Astrocyte (in vitro differentiated cells and primary cell): ENCODE data around the gene POR. TPM values are rescaled to one million over a fixed set of nuclear protein-coding genes. Genes with fewer than 3 reads are reported as not detected.

Source experiments
- DNase-seq: peaks from one replicate; pipeline ENCODE4 v3.0.0-alpha.2; 2010; ENCODE audit warnings: low read depth
- FAIRE-seq: peaks from 2 replicates; lab custom pipeline; 2011; peaks lifted over from hg19 to GRCh38; lab: Jason Lieb, UNC
- H2AFZ ChIP-seq: 2 replicates; pipeline ENCODE4 v1.6.0; 2012; ENCODE audit warnings: low read depth, low read length, inconsistent platforms
- H3K27ac ChIP-seq: 2 replicates; pipeline ENCODE4 v1.5.1; 2011; ENCODE audit warnings: low read depth, low read length, inconsistent platforms
- H3K27me3 ChIP-seq: 2 replicates; pipeline ENCODE4 v1.6.0; 2011; ENCODE audit warnings: low read length, inconsistent platforms; ENCODE audit not compliant: insufficient read depth
- H3K36me3 ChIP-seq: 2 replicates; pipeline ENCODE4 v1.5.1; 2011; ENCODE audit warnings: low read length, inconsistent platforms; ENCODE audit not compliant: insufficient read depth
- H3K4me1 ChIP-seq: 2 replicates; pipeline ENCODE4 v1.5.1; 2011; ENCODE audit warnings: low read length, inconsistent platforms; ENCODE audit not compliant: insufficient read depth
- H3K4me2 ChIP-seq: 2 replicates; pipeline ENCODE4 v1.6.0; 2012; ENCODE audit warnings: low read length, inconsistent platforms
- H3K4me3 ChIP-seq: 2 replicates; pipeline ENCODE4 v1.5.1; 2011; ENCODE audit warnings: low read depth, mild to moderate bottlenecking, low read length, inconsistent platforms; ENCODE audit not compliant: insufficient read depth
- H3K79me2 ChIP-seq: 2 replicates; pipeline ENCODE4 v1.6.0; 2012; ENCODE audit warnings: mild to moderate bottlenecking, low read length, inconsistent platforms; ENCODE audit not compliant: insufficient read depth
- H3K9ac ChIP-seq: 2 replicates; pipeline ENCODE4 v1.6.0; 2012; ENCODE audit warnings: mild to moderate bottlenecking, low read length, inconsistent platforms
- H3K9me3 ChIP-seq: 2 replicates; pipeline ENCODE4 v1.5.1; 2012; ENCODE audit warnings: low read depth, mild to moderate bottlenecking, low read length, inconsistent platforms; ENCODE audit not compliant: insufficient read depth
- H4K20me1 ChIP-seq: 2 replicates; pipeline ENCODE4 v1.6.0; 2012; ENCODE audit warnings: low read length, inconsistent platforms; ENCODE audit not compliant: insufficient read depth
- H3K27ac Mint-ChIP-seq: one replicate; pipeline ENCODE4 v1.8.0; 2021; ENCODE audit warnings: mild to moderate bottlenecking, mixed read lengths; ENCODE audit not compliant: unreplicated experiment
- H3K27me3 Mint-ChIP-seq: one replicate; pipeline ENCODE4 v1.8.0; 2021; ENCODE audit warnings: low read depth, mixed read lengths; ENCODE audit not compliant: unreplicated experiment
- H3K36me3 Mint-ChIP-seq: one replicate; pipeline ENCODE4 v1.8.0; 2021; ENCODE audit warnings: low read depth, mixed read lengths; ENCODE audit not compliant: unreplicated experiment
- H3K4me1 Mint-ChIP-seq: one replicate; pipeline ENCODE4 v1.8.0; 2021; ENCODE audit warnings: low read depth, mixed read lengths; ENCODE audit not compliant: unreplicated experiment
- H3K4me3 Mint-ChIP-seq: one replicate; pipeline ENCODE4 v1.8.0; 2021; ENCODE audit warnings: mild to moderate bottlenecking, moderate library complexity, mixed read lengths; ENCODE audit not compliant: unreplicated experiment
- H3K9me3 Mint-ChIP-seq: one replicate; pipeline ENCODE4 v1.8.0; 2021; ENCODE audit warnings: mild to moderate bottlenecking, mixed read lengths; ENCODE audit not compliant: unreplicated experiment
- EZH2 ChIP-seq: IDR thresholded peaks from 2 replicates; pipeline ENCODE4 v1.6.1; 2012; ENCODE audit warnings: mild to moderate bottlenecking, low read length, inconsistent platforms; ENCODE audit not compliant: insufficient read depth
- total RNA-seq: library from RNA; stranded (reverse); gene quantifications from 2 replicates; pipeline ENCODE4 v1.2.1, GENCODE V29; 2021
- TF ChIP-seq, protein P1 (sequence below): IDR thresholded peaks from 2 replicates; pipeline ENCODE4 v1.5.1; 2011; ENCODE audit warnings: low read depth, mild to moderate bottlenecking, inconsistent platforms, low read length, moderate library complexity; ENCODE audit not compliant: insufficient read depth

Gene POR
- total RNA-seq, 1 donor from 2014 or later, result 73.6 TPM

DNA sequence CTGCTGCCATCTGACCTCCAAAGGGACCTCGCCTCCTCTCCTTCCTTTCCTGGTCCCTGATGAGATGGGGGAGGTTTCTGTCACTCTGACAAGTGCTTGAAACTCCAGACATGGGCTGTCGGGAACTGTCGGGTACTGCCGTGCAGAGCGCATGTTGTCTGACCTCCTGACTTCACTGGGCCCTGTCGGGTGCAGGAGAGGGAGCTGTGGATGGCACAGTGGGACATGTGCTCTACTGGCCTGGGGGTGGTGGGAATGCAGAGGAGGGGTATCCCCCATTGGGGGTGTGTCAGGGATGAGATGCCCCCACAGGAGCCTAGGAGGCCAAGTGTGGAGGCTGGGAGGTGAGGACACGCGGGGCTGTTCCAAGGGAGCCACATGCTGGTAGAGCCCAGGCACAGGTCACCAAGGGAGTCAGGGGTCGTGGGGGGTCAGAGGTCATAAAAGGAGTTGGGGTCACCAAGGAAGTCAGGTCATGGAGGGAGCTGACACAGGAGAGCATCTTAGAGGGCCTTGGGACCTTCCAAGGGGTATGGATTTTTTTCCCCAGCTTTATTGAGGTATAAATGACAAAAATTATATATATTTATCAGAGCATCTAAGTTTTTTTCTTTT, 48.5 kb downstream of the POR start:
- TF ChIP-seq, protein P1, sequence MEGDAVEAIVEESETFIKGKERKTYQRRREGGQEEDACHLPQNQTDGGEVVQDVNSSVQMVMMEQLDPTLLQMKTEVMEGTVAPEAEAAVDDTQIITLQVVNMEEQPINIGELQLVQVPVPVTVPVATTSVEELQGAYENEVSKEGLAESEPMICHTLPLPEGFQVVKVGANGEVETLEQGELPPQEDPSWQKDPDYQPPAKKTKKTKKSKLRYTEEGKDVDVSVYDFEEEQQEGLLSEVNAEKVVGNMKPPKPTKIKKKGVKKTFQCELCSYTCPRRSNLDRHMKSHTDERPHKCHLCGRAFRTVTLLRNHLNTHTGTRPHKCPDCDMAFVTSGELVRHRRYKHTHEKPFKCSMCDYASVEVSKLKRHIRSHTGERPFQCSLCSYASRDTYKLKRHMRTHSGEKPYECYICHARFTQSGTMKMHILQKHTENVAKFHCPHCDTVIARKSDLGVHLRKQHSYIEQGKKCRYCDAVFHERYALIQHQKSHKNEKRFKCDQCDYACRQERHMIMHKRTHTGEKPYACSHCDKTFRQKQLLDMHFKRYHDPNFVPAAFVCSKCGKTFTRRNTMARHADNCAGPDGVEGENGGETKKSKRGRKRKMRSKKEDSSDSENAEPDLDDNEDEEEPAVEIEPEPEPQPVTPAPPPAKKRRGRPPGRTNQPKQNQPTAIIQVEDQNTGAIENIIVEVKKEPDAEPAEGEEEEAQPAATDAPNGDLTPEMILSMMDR, result no peak
- TF ChIP-seq EZH2, result no peak
- peaks cover 20% of the 10 kb centered on the region for H3K36me3 Mint-ChIP-seq
- Histone ChIP-seq H3K27ac (peak overlapping the region; percentile 97), H2AFZ (no peak overlapping the region), H3K79me2 (no peaks in the 10 kb centered on the region), H3K4me3 (no peak overlapping the region), H3K9me3 (no peaks in the 10 kb centered on the region), H4K20me1 (peaks cover 6% of the 10 kb centered on the region), H3K4me1 (peaks cover 24% of the 10 kb centered on the region), H3K27me3 (no peaks in the 10 kb centered on the region), H3K4me2 (peak overlapping the region; percentile 71), H3K9ac (peak overlapping the region; percentile 85), H3K36me3 (no peaks in the 10 kb centered on the region)
- H3K4me1 Mint-ChIP-seq, result peaks cover 4% of the 10 kb centered on the region
- H3K9me3 Mint-ChIP-seq, result no peaks in the 10 kb centered on the region
- no peak overlapping the region for H3K27ac Mint-ChIP-seq
- FAIRE-seq, result no peak
- no peak overlapping the region for H3K4me3 Mint-ChIP-seq
- no peak for DNase-seq
- no peaks in the 10 kb centered on the region for H3K27me3 Mint-ChIP-seq

DNA sequence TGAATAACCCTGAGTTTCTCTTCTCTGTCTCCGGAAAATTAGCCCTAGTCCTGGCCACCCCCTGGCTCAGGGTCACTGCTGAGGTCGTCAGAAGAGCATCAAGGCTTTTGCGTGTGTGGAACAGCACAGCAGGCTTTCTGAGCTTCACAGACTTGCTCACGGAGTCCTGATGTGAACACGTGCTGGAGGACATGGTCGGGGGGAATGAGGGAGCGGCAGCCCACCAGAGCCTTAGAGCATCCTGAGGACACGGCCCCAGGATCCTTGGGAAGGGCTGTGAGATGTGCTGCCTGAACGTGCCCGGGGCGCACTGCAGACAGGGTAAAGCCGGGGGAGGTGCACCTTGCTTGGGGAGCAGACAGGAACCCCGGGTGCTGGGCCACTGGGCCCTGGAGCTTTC, 50.7 kb downstream of the POR start:
- Mint-ChIP-seq H3K4me3 (no peak overlapping the region), H3K36me3 (peaks cover 29% of the 10 kb centered on the region), H3K9me3 (no peaks in the 10 kb centered on the region), H3K27ac (peak overlapping the region; percentile 34), H3K27me3 (no peaks in the 10 kb centered on the region), H3K4me1 (peaks cover 14% of the 10 kb centered on the region)
- no peaks in the 10 kb centered on the region for H3K79me2 ChIP-seq
- DNase-seq, result no peak
- no peaks in the 10 kb centered on the region for H3K9me3 ChIP-seq
- FAIRE-seq, result no peak
- no peak for TF ChIP-seq EZH2
- TF ChIP-seq, protein P1, result no peak
- peaks cover 27% of the 10 kb centered on the region for H3K4me1 ChIP-seq
- no peaks in the 10 kb centered on the region for H3K27me3 ChIP-seq
- H3K4me3 ChIP-seq, result no peak overlapping the region
- no peak overlapping the region for H2AFZ ChIP-seq
- peaks cover 6% of the 10 kb centered on the region for H4K20me1 ChIP-seq
- no peak overlapping the region for H3K27ac ChIP-seq
- no peak overlapping the region for H3K9ac ChIP-seq
- H3K4me2 ChIP-seq, result no peak overlapping the region
- no peaks in the 10 kb centered on the region for H3K36me3 ChIP-seq
